Panc1 (cell line): ENCODE results near the gene MAPK8IP3. TPM values are rescaled to one million over a fixed set of nuclear protein-coding genes. Genes with fewer than 3 reads are reported as not detected.
"Not testable (repeated sequence)": the region's sequence is repeated elsewhere in the genome, so short reads cannot be mapped to it uniquely, and the experiment has no call there.

Experiments used
- ATAC-seq: fragments of 200-7000 bp; cut with Tn5 transposase; 2 replicates; pipeline ENCODE4 v1.9.1; 2020; ENCODE audit warnings: mild to moderate bottlenecking, moderate library complexity
- BruUV-seq: library from RNA; stranded (reverse); fragments of 400-500 nt; replicated peaks from 2 replicates; lab custom pipeline; 2021; lab: Mats Ljungman, UMichigan
- CTCF ChIA-PET: fragments of 300-600 bp; sonication (Branson Sonifier 250); formaldehyde crosslinking; loops from one replicate; lab custom pipeline; 2022; ENCODE audit warnings: antibody characterized with exemption; lab: Charles Lee
- POLR2A ChIA-PET: fragments of 300-600 bp; sonication (Branson Sonifier 250); formaldehyde crosslinking; loops from one replicate; lab custom pipeline; 2022; ENCODE audit warnings: antibody characterized with exemption; lab: Charles Lee
- DNase-seq: peaks from one replicate; pipeline ENCODE4 v3.0.0-alpha.2; 2010; ENCODE audit warnings: low read depth, low spot score
- H3K27ac ChIP-seq: 2 replicates; pipeline ENCODE4 v1.5.1; 2011; ENCODE audit warnings: mild to moderate bottlenecking, low read length, inconsistent platforms
- H3K27me3 ChIP-seq: fragments of 200-500 bp; sonication (Bioruptor generic); 2 replicates; pipeline ENCODE4 v1.6.0; 2014; ENCODE audit warnings: low read length, inconsistent platforms; ENCODE audit not compliant: control insufficient read depth, insufficient read depth
- H3K36me3 ChIP-seq: fragments of 200-500 bp; sonication (Bioruptor generic); 2 replicates; pipeline ENCODE4 v1.5.1; 2014; ENCODE audit warnings: inconsistent platforms, mild to moderate bottlenecking, low read length, moderate library complexity; ENCODE audit not compliant: control insufficient read depth, insufficient read depth
- H3K4me1 ChIP-seq: 2 replicates; pipeline ENCODE4 v1.5.1; 2011; ENCODE audit warnings: inconsistent platforms, mild to moderate bottlenecking, low read length, moderate library complexity; ENCODE audit not compliant: control insufficient read depth, insufficient read depth
- H3K4me3 ChIP-seq, 2 experiments: 2 replicates each; pipeline ENCODE4 v1.5.1; 2011 to 2012; ENCODE audit warnings: low read depth in 2 of 2, low read length in 2 of 2, mild to moderate bottlenecking in 2 of 2, inconsistent platforms in 1 of 2, moderate library complexity in 1 of 2
- H3K9me3 ChIP-seq: fragments of 200-500 bp; sonication (Bioruptor generic); 2 replicates; pipeline ENCODE4 v1.5.1; 2014; ENCODE audit warnings: low read depth, mild to moderate bottlenecking, inconsistent platforms, low read length, moderate library complexity; ENCODE audit not compliant: control insufficient read depth, insufficient read depth
- POLR2AphosphoS5 ChIP-seq: IDR thresholded peaks from 2 replicates; pipeline ENCODE4 v1.6.1; 2012; ENCODE audit warnings: mild to moderate bottlenecking, low read depth, low read length, moderate library complexity
- SIN3A ChIP-seq: IDR thresholded peaks from 2 replicates; pipeline ENCODE4 v1.6.1; 2012; ENCODE audit warnings: low read depth, mild to moderate bottlenecking, low read length, moderate library complexity, borderline replicate concordance; ENCODE audit not compliant: insufficient read depth
- TCF7L2 ChIP-seq: IDR thresholded peaks from 2 replicates; pipeline ENCODE4 v1.6.1; 2011; ENCODE audit warnings: mild to moderate bottlenecking, low read depth, low read length, inconsistent platforms
- in situ Hi-C: cut with HindIII; loops from 2 replicates; pipeline ENCODE4 v1.10.0; 2016; ENCODE audit warnings: low sequenced_read_pairs, low pct_unique_long_range_greater_than_20kb
- intact Hi-C: fragments of 100-400 bp; cut with micrococcal nuclease; formaldehyde crosslinking; loops from one replicate; pipeline ENCODE4 v1.10.0; 2022; ENCODE audit not compliant: unreplicated experiment
- total RNA-seq: library from RNA; stranded (reverse); gene quantifications from one replicate; pipeline ENCODE4 v1.2.1, GENCODE V29; 2021; ENCODE audit not compliant: unreplicated experiment
- TF ChIP-seq, protein P1 (sequence below): fragments of 450-650 bp; IDR thresholded peaks from 2 replicates; pipeline ENCODE4 v1.5.1; 2017; ENCODE audit warnings: mild to moderate bottlenecking
- TF ChIP-seq, protein P2 (sequence below), 2 experiments: IDR thresholded peaks; 2 replicates each; pipeline ENCODE4 v1.6.1; 2011 to 2012; ENCODE audit warnings: low read depth in 2 of 2, control low read depth in 1 of 2, low read length in 1 of 2, mild to moderate bottlenecking in 1 of 2, moderate library complexity in 1 of 2; ENCODE audit not compliant: insufficient read depth in 1 of 2

The MAPK8IP3 gene
- total RNA-seq, 1 experiment from 2014 or later = 108 TPM

DNA sequence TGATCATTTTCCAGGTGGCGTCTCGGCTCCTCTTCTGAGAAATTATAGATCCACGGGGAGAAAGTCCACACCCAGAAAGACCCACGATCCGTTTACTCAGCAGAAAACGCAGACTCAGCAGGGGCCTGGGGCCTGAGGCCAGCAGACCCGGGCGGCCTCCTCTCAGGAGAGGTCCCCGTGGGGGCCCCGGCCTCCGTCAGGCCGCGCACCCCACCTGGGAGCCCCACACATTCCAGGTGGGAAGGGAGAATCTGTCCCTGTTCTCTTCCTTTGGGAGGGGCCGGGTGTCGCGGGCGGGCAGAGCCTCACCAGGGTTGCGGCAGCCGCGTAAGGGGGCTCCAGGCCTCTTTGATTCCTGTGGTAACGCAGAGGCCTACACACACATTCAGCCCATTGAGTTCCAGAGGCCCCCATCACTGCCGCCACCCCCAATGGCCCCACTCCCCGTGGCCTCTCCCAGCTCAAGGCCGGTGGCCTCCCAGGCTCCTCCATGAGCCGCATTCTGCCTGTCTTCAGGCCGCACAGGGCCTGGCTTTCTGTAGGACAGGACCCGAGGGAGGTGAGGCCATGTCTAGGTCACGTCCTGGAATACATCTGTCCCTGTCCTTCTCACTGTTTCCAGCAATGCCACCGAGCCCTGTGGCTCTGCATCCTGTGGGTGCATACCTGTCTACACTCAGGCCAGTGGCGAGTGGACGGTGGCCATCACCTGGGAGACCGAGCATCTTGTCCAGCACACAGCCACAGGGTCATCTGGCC, 89.1 kb downstream of the MAPK8IP3 start:
- Histone ChIP-seq H3K4me3 (no peak overlapping the region), H3K27ac (no peak overlapping the region), H3K9me3 (peaks cover 2% of the 10 kb centered on the region; the same call in 1 of the 2 replicates), H3K36me3 (no peaks in the 10 kb centered on the region), H3K4me1 (peaks cover 3% of the 10 kb centered on the region; the same call in 1 of the 2 replicates), H3K27me3 (no peaks in the 10 kb centered on the region)
- no peak for ATAC-seq
- intact Hi-C loops (no loop called here), in situ Hi-C loops (no loop called here)
- BruUV-seq = no TSS peak
- ChIA-PET CTCF (no interaction called here), POLR2A (no interaction called here)
- no peak for TF ChIP-seq TCF7L2
- no peak for TF ChIP-seq SIN3A
- TF ChIP-seq, protein P1, sequence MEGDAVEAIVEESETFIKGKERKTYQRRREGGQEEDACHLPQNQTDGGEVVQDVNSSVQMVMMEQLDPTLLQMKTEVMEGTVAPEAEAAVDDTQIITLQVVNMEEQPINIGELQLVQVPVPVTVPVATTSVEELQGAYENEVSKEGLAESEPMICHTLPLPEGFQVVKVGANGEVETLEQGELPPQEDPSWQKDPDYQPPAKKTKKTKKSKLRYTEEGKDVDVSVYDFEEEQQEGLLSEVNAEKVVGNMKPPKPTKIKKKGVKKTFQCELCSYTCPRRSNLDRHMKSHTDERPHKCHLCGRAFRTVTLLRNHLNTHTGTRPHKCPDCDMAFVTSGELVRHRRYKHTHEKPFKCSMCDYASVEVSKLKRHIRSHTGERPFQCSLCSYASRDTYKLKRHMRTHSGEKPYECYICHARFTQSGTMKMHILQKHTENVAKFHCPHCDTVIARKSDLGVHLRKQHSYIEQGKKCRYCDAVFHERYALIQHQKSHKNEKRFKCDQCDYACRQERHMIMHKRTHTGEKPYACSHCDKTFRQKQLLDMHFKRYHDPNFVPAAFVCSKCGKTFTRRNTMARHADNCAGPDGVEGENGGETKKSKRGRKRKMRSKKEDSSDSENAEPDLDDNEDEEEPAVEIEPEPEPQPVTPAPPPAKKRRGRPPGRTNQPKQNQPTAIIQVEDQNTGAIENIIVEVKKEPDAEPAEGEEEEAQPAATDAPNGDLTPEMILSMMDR = no peak
- TF ChIP-seq, protein P2, sequence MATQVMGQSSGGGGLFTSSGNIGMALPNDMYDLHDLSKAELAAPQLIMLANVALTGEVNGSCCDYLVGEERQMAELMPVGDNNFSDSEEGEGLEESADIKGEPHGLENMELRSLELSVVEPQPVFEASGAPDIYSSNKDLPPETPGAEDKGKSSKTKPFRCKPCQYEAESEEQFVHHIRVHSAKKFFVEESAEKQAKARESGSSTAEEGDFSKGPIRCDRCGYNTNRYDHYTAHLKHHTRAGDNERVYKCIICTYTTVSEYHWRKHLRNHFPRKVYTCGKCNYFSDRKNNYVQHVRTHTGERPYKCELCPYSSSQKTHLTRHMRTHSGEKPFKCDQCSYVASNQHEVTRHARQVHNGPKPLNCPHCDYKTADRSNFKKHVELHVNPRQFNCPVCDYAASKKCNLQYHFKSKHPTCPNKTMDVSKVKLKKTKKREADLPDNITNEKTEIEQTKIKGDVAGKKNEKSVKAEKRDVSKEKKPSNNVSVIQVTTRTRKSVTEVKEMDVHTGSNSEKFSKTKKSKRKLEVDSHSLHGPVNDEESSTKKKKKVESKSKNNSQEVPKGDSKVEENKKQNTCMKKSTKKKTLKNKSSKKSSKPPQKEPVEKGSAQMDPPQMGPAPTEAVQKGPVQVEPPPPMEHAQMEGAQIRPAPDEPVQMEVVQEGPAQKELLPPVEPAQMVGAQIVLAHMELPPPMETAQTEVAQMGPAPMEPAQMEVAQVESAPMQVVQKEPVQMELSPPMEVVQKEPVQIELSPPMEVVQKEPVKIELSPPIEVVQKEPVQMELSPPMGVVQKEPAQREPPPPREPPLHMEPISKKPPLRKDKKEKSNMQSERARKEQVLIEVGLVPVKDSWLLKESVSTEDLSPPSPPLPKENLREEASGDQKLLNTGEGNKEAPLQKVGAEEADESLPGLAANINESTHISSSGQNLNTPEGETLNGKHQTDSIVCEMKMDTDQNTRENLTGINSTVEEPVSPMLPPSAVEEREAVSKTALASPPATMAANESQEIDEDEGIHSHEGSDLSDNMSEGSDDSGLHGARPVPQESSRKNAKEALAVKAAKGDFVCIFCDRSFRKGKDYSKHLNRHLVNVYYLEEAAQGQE (IDR thresholded peaks at IDR 0.05; ENCODE audit: insufficient read depth in 1 of 2, low read depth in 2 of 2, low read length in 1 of 2) = no peak
- TF ChIP-seq POLR2AphosphoS5 = no peak
- DNase-seq = no peak

DNA sequence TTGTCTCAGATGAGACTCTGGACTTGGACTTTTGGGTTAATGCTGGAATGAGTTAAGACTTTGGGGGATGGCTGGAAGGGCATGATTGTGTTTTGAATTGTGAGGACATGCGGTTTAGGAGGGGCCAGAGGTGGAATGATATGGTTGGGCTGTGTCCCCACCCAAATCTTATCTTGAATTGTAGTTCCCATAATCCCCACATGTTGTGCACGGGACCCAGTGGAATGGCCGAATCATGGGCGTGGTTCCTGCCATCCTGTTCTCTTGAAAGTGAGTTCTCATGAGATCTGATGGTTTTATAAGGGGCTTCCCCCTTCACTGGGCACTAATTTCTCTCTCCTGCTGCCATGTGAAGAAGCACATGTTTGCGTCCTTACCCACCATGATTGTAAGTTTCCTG, 93.3 kb downstream of the MAPK8IP3 start:
- ATAC-seq, POLR2A ChIA-PET: not testable (repeated sequence)

DNA sequence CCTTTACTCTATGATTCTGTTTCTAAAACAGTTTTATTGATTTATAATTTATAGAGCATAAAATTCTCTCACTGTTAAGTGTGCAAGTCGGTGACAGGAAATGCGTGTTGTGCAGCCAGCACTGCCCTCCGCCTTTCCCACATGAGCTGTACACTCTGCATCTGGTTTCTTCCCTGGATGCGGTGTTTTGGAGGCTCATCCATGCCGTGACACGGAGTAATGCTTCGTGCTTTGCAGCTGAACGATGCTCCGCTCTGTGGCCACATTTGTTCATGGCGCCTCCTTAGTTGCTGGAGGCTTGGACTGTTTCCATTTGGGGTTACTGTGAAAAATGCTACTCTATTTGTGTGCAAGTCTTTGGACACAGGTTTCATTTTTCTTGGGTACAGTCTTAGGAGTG, 94.7 kb downstream of the MAPK8IP3 start:
- ATAC-seq (no peak), DNase-seq (no peak)
- TF ChIP-seq, protein P1 = no peak
- TF ChIP-seq, protein P2 (IDR thresholded peaks at IDR 0.05; ENCODE audit: insufficient read depth in 1 of 2, low read depth in 2 of 2, low read length in 1 of 2) = no peak
- no peak for TF ChIP-seq SIN3A
- POLR2A ChIA-PET = no interaction called here
- intact Hi-C loops = no loop called here
- no peaks in the 10 kb centered on the region for H3K36me3 ChIP-seq
- H3K4me3 ChIP-seq = no peak overlapping the region
- H3K4me1 ChIP-seq = no peaks in the 10 kb centered on the region
- no peaks in the 10 kb centered on the region for H3K27me3 ChIP-seq
- H3K27ac ChIP-seq = no peak overlapping the region
- peaks cover 2% of the 10 kb centered on the region; the same call in 1 of the 2 replicates for H3K9me3 ChIP-seq
- no TSS peak for BruUV-seq
- CTCF ChIA-PET = no interaction called here
- in situ Hi-C loops = no loop called here

More for the DNA sequence above, 93.3 kb downstream of the MAPK8IP3 start:
- H3K4me1 ChIP-seq, CTCF ChIA-PET, intact Hi-C loops, in situ Hi-C loops, DNase-seq, H3K4me3 ChIP-seq, H3K27me3 ChIP-seq, BruUV-seq, H3K27ac ChIP-seq, H3K36me3 ChIP-seq, H3K9me3 ChIP-seq: not testable (repeated sequence)
